H1 (cell line): ENCODE data around the gene GALNT4.

ENCODE experiments used
- JUND ChIP-seq: IDR thresholded peaks from 2 replicates; pipeline ENCODE4 v1.6.1; 2011; ENCODE audit warnings: mild to moderate bottlenecking, improper control_type of control experiment, low read length
- MAX ChIP-seq: IDR thresholded peaks from 2 replicates; pipeline ENCODE4 v1.6.1; 2012; ENCODE audit warnings: inconsistent platforms
- TAF1 ChIP-seq: IDR thresholded peaks from 2 replicates; pipeline ENCODE4 v1.6.1; 2011; ENCODE audit warnings: mild to moderate bottlenecking, low read depth, low read length
- TF ChIP-seq, protein P1 (sequence below): IDR thresholded peaks from 2 replicates; pipeline ENCODE4 v1.6.1; 2012; ENCODE audit warnings: inconsistent platforms
- TF ChIP-seq, protein P2 (sequence below), 3 experiments: IDR thresholded peaks; 1 replicate in 2 of 3; 2 replicates in 1 of 3; pipeline versions ENCODE4 v1.5.1 to v1.6.1; 2011; ENCODE audit warnings: low read length in 3 of 3, mild to moderate bottlenecking in 3 of 3, inconsistent platforms in 2 of 3, low read depth in 1 of 3, moderate library complexity in 1 of 3; ENCODE audit not compliant: insufficient read depth in 1 of 3; ENCODE audit errors: control extremely low read depth in 1 of 3

DNA sequence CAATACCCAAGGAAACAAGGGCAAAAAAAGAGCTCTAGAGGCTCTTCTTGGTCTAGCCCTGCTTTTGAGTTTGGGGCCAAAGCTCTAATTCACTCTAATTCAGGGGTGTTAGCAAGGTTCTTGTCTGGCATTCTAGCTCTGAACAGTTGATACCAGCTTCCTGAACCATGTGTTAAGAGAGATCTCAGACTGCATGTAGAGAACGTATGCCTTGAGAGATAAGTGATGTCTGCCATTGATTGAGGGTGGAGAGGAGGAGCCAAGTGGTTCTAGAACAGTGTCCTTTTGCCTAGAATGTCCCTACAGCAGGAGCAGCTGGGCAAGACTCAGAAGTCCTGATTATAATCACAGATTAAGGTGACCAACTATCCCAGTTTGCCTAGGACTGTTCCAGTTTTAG, 19.4 kb upstream of the GALNT4 start:
- TF ChIP-seq MAX (no peak), TAF1 (no peak), JUND (no peak)
- TF ChIP-seq, protein P1, sequence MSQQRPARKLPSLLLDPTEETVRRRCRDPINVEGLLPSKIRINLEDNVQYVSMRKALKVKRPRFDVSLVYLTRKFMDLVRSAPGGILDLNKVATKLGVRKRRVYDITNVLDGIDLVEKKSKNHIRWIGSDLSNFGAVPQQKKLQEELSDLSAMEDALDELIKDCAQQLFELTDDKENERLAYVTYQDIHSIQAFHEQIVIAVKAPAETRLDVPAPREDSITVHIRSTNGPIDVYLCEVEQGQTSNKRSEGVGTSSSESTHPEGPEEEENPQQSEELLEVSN: no peak
- TF ChIP-seq, protein P2, sequence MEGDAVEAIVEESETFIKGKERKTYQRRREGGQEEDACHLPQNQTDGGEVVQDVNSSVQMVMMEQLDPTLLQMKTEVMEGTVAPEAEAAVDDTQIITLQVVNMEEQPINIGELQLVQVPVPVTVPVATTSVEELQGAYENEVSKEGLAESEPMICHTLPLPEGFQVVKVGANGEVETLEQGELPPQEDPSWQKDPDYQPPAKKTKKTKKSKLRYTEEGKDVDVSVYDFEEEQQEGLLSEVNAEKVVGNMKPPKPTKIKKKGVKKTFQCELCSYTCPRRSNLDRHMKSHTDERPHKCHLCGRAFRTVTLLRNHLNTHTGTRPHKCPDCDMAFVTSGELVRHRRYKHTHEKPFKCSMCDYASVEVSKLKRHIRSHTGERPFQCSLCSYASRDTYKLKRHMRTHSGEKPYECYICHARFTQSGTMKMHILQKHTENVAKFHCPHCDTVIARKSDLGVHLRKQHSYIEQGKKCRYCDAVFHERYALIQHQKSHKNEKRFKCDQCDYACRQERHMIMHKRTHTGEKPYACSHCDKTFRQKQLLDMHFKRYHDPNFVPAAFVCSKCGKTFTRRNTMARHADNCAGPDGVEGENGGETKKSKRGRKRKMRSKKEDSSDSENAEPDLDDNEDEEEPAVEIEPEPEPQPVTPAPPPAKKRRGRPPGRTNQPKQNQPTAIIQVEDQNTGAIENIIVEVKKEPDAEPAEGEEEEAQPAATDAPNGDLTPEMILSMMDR (IDR thresholded peaks at IDR 0.05; ENCODE audit: control extremely low read depth in 1 of 3, insufficient read depth in 1 of 3, low read depth in 1 of 3, low read length in 3 of 3): no peak
